GM19238 (cell line): Measurements from ENCODE around the gene PFDN4.
"Not testable (repeated sequence)": the region's sequence is repeated elsewhere in the genome, so short reads cannot be mapped to it uniquely, and the experiment has no call there.

Experiments
- DNase-seq: peaks from one replicate; pipeline ENCODE4 v3.0.0; 2011; ENCODE audit warnings: low spot score; ENCODE audit not compliant: insufficient read length

The PFDN4 gene

GRCh38 chr20:54223751-54224150, 15.9 kb downstream of the PFDN4 start:
- no peak for DNase-seq

DNA sequence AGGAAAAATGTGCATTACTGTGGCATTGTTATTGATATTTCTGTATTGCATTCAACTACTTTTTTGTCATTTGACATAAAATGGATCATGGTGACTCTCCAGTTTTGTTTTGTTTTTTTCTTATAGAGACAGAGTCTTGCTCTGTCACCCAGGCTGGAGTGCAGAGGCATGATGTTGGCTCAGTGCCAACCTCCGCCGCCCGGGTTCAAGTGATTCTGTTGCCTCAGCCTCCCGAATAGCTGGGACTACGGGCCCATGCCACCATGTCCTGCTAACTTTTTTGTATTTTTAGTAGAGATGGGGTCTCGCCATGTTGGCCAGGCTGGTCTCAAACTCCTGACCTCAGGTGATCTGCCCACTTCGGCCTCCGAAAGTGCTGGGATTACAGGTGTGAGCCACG, 16.8 kb downstream of the PFDN4 start:
- not testable (repeated sequence) for DNase-seq

DNA sequence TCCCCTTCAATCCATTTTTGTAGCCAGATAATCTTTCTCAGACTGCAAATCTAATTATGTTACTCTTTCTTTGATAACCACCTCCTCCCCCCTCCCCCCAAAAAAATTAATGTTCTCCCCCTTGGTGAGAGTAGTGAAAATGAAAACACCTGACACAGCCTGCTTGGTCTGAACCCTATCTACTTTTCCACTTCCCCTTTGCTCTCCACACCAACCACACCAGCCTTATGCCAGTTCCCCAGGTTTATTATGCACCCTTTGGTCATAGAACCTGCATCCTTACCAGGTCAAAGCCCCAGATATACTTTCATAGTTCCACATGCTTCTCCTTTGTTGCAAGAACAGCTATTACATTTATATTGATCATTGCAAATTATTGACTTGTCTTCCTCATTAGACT, 19.4 kb downstream of the PFDN4 start:
- DNase-seq, result no peak

DNA sequence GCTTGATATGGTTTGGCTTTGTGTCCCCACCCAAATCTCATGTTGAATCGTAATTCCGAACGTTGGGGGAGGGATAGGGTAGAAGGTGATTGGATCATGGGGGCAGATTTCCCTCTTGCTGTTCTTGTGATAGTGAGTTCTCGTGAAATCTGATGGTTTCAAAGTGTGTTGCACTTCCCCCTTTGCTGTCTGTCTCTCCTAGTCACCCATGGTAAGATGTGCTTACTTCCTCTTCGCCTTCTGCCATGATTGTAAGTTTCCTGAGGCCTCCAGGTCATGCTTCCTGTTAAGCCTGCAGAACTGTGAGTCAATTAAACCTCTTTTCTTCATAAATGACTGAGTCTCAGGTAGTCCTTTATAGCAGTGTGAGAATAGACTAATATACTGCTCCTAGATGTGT, 19.9 kb downstream of the PFDN4 start:
- DNase-seq, result no peak

GRCh38 chr20:54228841-54229240, 21.0 kb downstream of the PFDN4 start:
- no peak for DNase-seq

DNA sequence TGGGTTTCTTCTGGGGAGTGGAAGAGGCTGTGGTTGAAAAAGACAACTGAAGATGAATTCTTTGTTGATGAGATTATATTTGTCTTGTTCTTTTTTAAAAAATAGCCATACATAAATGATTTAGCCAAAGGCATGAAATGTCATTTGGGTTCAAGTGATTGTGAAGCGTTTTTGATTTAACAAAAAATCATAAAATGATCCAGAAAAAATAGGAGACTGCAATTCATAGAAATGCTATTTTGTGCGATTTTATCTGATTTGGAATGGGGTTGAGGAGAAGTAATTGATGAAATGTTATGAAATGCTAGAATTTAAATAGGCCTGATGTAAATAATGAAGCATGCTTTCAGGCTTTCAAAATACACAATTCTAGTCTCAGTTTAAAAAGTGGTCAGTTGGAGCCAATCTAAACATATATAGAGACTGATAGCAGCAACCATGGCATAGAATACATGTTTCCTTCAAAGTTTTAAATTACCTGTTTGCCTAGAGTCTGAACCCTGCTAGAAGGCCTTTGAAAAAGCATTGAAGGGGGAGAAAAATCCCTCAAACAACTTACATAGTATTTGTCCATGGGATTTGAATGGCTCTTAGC, 21.8 kb downstream of the PFDN4 start:
- DNase-seq, result no peak

DNA sequence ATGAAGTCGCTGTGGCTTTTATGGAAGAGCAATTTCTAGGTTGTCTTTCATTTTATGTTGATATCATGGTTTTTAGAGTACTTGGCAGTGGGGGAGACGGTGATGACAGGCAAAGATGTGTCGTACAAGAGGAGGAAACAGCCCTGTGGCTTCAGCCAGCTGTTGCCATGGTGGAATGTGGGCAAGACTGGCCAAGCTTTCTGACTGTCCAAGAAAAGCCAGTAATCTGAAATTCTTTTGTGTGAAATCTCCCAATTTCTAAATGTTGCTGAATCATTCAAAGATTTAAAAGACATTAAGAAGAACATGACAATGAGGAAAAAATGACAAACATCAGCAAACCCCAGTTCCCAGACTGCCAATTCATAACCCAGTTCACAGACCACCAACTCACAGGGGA, 23.1 kb downstream of the PFDN4 start:
- no peak for DNase-seq

DNA sequence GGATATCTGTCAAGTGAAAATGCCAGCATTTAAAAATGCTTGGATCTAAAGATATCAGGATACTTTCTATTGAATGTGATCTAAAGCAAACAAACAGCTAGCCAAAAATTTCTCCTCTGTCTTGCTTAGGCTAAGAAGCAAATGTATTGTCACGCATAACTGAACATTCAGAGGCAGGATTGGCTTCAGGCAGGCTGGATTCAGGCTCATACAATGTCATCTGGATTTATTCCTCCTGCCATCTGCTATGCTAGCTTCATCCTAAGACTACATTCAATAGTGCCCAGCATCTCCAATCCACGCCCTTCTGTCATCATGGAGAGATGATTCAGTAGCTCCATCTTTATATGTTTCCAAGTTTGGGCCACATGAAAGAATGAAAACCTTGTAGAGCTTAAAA, 27.1 kb downstream of the PFDN4 start:
- DNase-seq, result no peak

GRCh38 chr20:54237116-54237943, 29.4 kb downstream of the PFDN4 start:
- no peak for DNase-seq

GRCh38 chr20:54244113-54244512, 36.2 kb downstream of the PFDN4 start:
- no peak for DNase-seq

- DNase-seq, result not testable (repeated sequence)
These were observed 40.8 kb downstream of the PFDN4 start for GRCh38 chr20:54248705-54249104.

DNA sequence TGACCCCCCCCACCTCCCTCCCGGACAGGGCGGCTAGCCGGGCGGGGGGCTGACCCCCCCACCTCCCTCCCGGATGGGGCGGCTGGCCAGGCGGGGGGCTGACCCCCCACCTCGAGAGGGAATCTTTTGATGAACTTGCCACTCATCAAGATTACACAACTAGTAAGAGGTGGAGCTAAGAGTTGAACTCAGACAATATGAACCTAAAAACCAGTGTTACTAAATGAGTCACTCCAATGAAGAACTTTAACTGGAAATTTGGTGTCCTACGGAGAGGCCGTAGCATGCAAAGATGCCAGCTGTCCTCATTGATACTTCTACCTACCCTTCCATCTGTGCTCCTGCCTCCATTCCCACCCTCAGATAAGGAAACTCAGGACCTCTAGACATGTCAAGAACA, 42.8 kb downstream of the PFDN4 start:
- no peak for DNase-seq

DNA sequence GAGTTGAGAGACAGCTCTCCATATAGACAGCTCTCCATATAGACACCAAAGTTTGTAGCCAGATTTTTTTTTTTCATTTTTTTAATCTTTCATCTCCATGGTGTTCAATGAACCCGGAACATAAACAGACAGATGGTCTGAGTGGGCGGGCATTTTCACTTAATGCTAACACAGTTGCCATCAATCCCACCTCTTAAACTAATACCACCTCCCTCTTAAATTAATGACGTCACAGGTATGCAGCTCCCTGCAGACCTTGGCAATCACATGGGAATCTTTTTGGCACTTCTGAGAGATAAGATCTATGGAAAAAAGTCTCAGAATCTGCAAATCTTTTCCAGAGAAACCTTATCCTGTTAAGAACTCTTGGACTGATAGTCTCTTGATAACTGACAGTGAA, 43.2 kb downstream of the PFDN4 start:
- DNase-seq, result no peak

DNA sequence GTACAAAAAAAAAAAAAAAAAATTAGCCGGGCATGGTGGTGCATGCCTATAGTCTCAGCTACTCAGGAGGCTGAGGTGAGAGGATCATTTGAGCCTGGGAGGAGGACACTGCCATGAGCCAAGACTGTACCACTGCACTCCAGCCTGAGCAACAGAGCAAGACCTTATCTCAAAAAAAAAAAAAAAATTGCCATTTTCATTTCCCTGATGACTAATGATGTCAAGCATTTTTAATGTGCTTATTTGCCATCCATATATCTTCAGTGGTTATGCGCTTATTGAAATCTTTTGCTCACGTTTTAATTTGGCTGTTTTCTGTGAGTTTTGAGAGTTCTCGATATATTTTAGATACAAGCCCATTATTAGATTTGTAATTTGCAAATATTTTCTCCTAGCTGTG, 46.7 kb downstream of the PFDN4 start:
- DNase-seq, result no peak

- no peak for DNase-seq
These were observed 47.3 kb downstream of the PFDN4 start for GRCh38 chr20:54255157-54255556.

GRCh38 chr20:54256202-54256601, 48.3 kb downstream of the PFDN4 start:
- DNase-seq, result no peak

- no peak for DNase-seq
These were observed 49.4 kb downstream of the PFDN4 start for GRCh38 chr20:54257071-54257816.

DNA sequence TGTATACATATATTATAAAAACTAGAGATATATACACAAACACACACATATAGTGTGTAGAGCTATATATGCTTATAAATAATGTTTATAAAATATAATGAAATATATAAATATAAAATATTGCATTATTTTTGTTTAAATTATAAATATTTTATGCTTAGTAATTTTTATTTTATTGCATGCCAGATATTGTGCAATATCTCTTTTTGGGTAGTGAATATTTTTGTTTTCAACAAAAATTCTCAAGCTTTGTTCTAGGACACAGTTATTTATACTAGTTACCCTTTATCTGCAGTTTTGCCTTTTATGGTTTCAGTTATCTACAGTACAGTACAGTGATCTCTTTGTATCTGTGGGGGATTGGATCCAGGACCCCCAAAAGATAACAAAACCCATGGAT, 52.2 kb downstream of the PFDN4 start:
- no peak for DNase-seq

DNA sequence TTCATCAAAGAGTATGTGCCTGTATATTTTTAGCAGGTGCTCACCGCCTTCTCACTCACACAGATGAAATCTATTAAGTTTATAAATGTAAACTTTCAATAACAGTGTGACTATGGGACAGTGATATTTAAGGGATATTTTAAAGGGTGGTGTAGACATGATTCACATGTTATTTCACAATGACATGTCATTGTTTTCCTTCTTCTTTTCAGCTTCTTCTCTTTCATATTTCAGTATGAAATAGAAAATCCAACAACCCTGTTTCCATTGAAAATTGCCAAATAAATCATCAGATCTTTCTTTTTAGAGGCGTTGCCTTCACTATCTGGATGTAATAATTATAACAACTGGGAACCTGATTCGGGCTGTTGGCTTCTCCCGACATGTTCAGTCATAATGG, 54.8 kb downstream of the PFDN4 start:
- no peak for DNase-seq

- no peak for DNase-seq
These were observed 55.3 kb downstream of the PFDN4 start for GRCh38 chr20:54263116-54263690.

- not testable (repeated sequence) for DNase-seq
These were observed 57.9 kb downstream of the PFDN4 start for GRCh38 chr20:54265791-54266190.

GRCh38 chr20:54266844-54267243, 59.0 kb downstream of the PFDN4 start:
- no peak for DNase-seq
